NCI-H1092 treated with DMSO at 0.1 percent for 48 hours (cell line): Measurements from ENCODE around the gene BHLHA15.
A peak's percentile ranks its signal among the peaks of the same experiment; 100 is the strongest.
"Not testable (repeated sequence)": the region's sequence is repeated elsewhere in the genome, so short reads cannot be mapped to it uniquely, and the experiment has no call there.

Source experiments
- DNase-seq: peaks from one replicate; lab custom pipeline; 2025; lab: John Stamatoyannopoulos, UW

Gene BHLHA15

DNA sequence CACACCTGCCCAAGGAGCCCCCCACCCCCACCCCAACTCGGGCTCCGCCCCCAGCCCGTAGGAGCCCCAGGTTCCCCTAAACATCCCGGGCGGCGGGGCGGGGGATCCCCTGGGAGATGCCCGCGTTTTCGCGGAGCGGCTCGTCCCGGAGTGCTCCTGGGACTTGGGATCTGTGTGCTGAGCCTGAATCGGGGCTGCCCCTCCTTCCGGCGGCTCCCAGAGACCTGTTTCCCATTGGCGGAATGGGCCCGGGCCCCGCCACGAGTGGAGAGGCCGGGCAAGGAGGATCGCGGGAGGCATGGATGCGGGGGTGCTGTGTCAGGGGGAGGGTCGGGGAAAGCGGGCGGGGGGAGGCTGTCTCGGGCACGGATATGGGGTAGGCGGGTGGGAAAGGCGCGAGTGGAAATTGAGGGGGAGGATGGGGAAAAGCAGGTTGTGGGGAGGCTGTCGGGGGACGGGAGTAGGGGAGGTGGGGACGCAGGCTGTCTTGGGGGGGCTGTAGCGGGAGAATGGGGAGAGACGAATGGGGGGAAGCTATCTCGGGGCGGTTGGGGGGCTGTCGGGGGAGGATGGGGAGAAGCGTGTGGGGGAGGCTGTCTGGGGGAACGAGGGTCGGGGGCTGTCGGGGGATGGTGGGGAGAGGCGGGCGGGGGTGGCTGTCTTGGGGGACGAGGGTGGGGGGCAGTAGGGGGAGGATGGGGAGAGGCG is 572 bp upstream of the BHLHA15 start:
- DNase-seq = peak; percentile 7

DNA sequence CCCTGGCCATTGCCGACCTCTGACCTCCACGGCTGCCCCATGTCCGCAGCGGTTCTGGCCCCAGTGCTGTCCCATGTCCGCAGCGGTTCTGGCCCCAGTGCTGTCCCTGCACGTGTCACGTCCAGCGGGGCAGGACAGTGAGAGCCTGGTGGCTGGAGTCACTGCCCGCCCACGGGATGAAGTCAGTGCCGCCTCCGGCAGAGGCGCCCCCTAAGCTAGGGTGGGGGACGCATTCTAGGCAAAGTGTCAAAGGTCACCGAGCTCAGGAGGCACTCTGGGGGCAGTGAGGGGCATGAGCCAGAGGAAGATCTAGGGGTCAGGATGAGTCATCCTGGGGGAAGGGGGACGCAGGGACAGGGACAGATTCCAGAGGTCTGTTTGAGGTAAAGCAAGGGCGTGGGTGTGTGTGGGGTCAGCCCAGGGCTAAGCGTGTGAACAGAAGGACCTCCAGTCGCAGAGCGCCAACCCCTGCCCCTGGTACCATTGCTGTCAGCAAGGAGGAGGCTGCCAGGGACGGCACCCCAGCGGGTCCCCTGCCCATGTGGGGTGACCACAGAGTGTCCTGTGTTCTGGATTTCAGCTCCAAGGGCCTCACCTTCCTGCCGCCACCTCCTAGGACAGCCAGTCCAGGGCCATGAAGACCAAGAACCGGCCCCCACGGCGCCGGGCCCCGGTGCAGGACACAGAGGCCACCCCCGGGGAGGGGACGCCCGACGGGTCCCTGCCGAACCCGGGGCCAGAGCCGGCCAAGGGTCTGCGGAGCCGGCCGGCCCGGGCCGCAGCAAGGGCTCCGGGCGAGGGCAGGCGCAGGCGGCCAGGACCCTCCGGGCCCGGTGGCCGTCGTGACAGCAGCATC is 665 bp downstream of the BHLHA15 start:
- DNase-seq = no peak

DNA sequence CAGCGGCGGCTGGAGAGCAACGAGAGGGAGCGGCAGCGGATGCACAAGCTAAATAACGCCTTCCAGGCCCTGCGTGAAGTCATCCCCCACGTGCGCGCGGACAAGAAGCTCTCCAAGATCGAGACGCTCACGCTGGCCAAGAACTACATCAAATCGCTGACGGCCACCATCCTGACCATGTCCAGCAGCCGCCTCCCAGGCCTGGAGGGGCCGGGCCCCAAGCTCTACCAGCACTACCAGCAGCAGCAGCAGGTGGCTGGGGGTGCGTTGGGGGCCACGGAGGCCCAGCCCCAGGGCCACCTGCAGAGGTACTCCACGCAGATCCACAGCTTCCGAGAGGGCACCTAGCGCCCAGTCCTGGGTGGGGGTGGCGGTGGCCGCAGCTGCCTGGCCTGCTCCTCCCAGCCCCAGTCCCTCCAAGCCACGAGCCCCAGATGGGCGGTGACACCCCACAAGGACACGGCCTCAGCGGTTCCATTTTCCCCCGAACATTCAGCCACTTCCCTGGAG is 1.3 kb downstream of the BHLHA15 start:
- DNase-seq = no peak

DNA sequence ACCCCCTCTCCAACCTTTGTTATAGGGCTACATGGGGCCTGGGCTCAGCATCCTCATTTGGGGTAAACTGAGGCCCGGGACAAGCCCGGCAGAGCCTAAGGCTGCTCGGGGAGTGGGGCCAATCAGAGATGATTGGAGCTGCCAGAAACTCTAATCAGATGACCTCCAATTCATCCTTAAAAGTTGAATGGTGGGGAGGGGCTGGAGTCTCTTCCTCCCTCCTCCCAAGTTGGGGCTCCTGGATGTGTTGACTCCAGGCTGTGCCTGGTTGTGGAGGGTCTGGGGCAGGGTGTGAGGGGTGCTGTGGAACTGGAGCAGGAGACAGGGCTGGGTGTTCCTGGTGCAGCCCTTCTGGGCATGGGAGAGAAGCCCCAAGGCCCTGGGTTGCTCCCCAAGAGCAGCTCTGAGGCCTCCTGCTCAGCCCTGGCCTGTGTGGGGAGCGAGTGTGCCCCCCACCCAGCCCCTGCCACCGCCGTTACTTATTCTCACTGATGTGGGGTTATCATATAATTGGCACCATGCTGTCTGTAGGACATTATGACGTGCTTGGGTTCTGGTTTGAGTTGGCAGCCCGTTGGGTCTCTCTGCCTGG is 2.2 kb downstream of the BHLHA15 start:
- DNase-seq = no peak

DNA sequence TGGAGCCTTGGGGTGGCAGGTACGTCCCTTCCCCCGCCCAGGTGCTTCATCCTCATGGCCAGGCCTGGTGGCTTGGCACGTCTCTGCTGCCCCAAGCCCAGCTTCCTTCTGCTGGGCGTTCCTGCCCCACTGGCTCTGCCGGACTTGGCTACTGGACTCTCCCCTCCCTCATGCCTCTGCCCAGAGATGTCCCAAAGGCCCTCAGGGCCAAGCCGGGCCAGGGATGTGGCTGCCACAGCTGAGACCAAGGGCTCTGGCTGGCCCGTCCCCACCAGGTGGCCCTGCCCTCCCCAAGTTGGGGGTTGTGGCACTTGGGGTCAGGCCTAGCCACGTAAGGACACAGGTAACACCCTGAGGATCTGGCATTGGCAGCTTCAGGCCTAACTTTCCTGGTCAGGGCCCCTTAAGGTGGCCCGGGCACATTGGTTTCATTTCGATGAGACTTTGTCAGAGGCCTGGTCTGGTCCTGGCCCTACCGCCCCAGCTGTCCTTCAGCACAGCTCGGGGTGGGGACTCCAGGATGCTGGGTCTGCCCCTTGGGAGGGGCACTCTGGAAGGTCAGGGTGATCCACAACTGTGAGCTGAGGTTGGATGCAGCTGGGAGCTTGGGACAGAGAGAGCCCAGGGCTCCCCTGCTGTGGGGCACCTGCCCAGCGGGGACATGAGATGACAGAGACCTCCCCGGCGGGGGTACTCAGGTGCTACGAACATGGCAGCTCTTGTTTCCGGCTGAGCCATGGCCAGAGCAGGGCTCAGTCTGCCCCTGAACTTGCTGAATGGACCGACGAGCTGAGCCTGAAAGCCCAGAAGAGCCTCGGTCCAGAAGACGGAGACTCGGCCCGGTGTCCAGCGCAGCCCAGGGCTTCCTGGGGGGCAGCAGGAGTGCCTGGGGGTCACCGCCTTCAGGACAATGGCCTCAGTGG is 2.9 kb downstream of the BHLHA15 start:
- DNase-seq = no peak

DNA sequence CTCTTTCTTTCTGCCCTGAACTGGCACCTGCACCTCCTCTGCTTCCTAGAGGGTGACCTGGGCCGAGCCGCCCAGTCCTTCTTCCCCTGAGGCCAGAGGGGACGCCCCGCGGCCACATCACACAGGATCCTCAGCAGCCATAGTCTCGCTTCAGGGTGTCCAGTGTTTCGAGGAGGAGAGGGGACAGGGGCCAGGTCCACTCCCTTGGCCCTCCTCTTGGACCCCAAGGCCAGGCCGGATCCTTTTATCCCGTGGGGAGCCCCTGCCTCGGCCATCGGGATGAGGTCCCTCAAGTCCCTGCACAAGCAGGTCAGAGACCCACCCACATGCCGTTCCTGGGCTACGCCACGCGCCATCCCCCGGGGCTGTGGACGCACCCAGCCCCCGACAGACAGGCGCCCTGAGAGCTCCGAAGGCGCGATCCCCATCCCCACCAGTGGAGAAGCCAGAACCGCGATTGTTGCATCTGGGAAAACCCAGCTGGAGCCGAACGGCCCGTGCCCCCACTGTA is 3.6 kb downstream of the BHLHA15 start:
- DNase-seq = no peak

DNA sequence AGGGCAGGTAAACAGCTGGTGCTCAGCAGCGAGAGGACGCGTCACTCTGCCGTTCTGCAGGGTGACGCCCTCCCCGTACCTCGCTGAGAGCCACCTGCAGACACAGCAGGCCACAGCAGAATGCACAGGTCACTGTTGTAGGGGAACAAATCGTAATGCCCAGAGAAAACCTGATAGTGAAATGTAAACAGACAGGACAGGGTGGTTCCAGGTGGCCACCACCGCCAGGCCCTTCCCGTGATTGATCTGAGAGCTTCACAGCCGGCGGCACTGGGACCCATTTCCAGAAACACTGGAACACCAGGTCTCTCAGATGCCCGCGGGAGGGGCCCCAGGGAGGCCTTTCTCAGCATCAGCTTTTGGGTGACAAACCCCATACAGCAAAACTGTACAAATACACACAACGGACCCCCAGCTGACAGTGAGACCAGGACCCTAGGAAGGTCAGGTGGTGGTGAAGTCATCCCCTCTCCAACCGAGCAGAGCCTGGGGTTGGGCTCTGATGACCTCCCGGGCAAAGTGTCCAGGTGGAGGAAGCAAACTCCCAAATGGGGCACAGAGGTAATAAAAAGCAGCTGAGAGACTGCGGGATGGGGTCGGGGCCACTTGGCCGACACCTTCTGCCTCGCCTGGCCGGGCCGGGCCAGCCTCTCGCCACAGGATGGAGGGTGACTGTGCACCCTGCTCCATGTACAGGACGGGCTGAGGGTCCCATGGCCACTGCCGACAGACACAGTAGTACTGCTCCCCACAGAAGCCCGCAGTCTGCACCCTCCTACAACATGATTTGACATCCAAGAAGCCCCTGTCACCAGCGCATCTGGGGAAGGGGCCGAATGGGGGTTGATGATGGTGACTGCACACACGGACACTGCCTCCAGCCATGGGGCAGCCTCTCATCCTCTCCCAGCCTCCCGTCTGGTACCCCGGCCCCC is 4.6 kb downstream of the BHLHA15 start:
- DNase-seq = peak; percentile 6

DNA sequence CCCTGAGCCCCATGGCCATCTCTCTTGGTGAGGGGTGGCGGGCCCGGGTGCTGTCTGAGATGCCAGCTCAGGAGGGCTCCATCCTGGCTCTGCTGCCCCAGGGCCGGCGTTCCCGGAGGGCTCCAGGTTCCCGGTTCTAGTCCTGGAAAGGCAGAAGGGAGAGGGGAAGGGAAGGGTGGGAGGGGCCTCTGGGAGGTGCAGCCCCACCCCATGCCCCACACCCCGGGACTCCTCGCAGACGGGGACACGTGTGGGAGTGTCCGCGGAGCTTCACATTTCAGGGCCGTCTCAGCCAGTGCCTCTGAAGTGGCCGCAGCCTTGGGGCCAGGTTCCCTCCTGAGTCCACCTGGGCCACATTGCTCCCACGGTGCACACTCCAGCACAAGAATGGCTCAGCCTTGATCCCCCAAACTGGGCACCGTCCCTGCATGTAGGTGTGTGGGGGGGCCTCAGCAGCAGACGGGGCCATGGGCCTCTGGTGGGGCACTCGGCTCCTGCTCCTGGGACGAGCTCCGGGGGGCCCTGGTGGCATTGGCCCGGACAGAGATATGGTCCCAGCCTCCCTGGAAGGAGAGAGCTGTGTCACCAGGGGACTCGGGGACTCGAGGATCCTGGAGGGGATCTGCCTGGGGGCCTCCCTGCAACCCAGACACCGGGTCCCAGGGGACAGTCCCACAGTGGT is 5.8 kb downstream of the BHLHA15 start:
- DNase-seq = no peak

DNA sequence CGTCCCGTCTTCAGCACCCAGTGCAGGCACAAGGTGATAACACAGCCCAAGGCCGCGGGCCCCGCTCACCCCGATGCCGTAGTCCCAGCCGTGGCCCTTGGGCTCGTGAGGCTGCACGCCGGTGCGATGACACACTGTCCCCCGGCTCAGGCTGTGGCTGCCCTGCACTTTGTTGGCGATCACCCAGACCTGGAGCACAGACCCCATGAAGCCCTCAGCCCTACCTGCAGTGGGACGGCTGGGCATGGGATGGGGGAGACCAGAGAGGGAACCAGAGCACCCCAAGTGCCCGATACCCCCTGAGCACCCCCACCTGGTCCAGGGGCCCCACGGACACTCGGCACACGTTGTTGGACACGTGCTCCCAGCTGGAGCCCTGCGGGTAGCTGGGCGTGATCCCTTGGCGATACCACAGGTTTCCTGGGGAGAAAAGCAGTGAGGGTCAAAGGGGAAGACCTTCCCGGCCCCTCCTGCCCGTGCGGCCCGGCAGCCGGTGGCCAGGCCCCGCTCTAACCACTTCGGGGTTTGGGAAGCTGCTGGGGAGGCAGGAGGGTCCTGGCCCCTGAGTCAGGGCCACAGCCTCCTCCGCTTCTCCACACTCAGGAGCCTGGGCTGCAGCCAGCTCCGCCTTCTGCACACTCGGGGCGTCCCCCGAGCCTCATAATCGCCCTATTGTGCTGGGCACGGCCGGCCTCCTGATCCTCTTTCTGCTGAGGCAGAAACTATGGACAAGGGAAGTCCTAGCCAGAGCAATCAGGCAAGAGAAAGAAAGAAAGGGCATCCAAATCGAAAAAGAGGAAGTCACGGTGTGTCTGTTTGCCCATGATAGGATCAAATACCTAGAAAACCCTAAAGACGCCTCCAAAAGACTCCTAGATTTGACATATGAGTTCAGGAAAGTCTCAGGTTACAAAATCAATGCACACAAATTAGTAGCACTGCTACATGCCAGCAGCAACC is 6.7 kb downstream of the BHLHA15 start:
- DNase-seq = peak; percentile 29

DNA sequence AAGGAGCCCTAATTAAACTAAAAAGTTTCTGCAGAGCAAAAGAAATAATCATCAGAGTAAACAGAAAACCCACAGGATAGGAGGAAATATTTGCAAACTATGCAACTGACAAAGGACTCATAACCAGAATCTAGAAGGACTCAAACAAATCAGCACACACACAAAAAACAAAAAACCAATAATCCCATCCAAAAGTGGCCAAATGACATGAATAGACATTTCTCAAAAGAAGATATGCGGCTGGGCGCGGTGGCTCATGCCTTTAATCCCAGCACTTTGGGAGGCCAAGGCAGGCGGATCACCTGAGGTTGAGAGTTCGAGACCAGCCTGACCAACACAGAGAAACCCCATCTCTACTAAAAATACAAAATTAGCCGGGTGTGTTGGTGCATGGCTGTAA is 8.1 kb downstream of the BHLHA15 start:
- not testable (repeated sequence) for DNase-seq

DNA sequence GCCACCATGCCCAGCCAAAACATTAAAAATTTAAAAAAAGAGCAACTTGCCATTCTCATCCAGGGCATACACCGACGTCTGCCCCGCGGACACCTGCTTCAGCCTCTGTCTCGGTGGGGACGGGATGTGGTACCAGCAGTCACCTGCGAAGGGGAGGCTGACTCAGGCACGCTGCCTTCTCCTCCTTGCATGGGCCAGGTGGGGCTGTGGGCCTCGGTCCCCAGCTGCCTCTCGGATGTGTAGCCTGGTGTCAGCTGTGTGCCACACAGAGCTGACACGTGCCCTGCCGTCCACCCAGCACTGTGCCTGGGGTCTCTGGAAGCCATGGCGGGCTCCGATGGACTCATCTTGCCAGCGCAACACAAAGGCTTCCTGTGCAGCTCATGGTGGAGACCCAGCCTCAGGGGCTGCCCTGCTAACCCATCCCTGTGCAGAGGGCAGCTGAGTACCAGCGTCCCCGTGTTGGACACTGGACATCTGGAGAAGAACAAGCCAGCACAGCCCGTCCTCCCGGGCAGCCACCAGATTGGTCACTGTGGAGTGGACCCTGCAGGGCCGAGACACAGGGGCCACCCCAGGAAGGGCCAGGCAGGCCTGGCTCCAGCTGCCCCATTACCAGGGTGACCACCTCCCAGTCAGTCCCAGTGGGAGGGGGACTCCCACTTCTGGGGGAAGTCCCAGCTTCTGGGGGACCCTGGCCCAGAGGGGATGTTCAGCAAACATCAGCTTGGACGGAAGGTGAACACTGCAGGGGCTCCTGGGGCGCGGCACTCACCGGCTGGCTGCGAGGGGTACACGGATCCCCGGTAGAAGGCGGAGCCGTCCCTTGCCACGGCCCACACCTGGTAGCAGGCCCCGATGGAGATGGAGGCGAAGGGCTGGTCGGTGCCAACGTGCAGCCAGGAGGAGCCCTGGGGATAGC is 10.6 kb downstream of the BHLHA15 start:
- DNase-seq = no peak

DNA sequence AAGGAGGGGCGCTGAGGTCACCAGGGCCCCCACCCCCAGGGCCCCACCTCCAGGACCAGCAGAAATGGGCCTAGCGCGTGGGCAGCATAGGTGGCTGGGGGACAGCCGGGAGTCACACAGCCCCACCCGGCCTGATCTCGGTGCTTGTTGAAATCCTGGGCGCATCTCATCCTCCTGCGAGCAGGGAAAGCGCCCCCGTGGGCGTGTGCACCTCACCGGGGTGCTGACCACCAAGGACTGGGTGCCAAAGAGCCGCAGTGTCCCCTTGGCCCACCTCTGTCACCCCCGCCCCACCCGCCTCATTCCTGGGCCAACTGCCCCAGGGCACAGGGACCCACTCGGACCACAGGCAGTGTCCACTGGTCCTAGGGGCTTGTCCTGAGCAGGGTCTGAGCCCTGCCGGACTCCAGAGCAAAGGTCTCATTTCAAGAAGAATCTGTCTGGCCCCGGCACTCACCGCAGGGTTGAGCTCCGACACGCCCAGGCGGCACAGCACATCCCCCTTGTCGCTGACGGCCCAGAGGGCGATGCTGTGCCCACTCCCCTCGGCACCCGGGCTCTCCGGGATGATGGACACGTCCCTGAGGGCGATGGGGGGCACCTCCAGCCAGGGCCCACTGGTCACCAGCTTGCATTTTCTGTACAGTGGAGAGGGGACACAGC is 11.4 kb downstream of the BHLHA15 start:
- no peak for DNase-seq

DNA sequence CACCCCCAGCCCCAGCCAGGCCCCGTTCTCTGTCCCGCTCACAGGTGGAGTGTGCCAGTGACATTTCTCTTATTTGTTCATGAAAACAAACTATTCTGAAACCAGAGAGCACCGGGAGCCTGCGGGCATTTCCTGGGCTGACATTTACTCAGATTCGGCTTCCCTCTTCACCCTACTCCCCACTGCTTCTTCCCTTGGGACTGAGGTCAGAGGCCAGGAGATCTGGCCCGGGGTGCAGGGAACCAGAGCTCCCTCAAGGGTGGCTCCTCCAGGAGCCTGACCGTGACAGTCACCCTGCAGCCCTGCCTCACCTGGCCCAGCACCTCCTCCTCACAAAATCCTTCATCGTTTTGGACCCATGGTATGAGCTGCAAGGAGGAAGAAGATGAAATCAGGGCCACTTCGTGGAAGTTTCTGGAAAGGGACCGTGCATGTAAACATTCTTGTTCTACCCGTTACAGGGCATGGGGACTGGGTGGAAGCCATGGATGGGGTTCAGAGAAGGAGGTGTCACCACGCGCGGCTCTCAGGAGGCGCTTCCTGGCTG is 12.2 kb downstream of the BHLHA15 start:
- DNase-seq = no peak

DNA sequence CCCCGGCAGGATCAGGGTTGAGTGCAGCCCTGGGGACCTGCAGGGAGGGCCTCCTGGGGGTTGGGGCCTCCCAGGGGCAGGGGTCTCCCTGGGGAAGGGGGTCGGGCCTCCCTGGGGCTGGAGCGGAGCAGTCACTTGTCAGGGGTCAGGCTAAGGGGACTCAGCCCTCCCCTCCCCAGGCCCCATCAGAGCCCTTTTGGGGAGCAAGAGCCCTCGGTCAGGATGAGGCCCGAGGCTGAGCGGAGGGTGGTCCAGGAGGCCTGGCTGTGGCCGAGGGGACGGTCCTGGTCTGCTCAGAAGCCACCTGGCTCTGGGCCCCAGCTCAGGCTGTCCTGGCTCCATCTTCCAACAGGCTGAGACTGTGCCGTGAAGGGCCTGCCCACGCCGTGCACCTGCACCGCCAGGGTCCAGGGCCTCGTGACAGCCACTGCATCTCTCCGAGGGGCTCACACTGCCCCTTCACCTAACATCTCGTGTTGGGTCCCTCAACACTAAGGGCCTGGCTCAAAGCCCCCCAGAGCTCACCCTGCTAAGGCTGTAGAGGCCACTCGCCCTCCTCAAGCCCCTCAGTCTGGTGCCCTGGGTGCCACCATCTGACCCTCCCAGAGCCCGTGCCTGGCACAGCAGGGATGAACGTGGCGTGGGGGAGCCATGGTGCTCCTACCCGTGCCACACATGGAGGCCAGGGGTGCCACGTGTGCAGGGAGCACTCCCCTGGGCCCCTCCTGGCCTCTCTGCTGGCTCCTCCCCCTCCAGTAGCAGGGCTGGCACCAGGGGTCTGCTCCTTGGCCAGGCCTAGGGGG is 12.9 kb downstream of the BHLHA15 start:
- no peak for DNase-seq

DNA sequence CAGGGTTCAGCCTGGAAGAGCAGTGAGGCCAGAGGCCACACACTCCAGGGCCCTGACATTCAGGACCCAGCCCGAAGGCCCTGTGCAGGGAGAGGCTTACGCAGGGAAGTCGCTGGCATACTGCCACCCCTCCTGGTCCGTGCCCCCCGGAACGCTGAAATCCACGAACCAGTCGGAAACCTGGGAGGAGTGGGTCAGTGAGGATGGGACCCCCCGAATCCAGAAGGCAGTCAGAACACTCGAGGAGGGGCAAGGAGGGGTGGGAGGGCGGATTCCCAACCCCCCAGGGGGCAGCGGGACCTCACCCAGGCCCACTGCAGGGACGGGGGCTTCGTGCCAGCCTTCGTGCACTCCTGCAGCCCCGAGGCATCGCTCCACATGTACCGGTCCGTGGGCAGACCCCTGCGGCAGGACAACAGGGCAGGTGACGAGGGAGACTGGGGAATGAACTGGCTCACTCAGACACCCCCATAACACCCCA is 13.5 kb downstream of the BHLHA15 start:
- no peak for DNase-seq
